Mucosa of gallbladder (tissue), 1 donor: ENCODE results near the gene VPS33A. TPM values are rescaled to one million over a fixed set of nuclear protein-coding genes. Genes with fewer than 3 reads are reported as not detected.
"Not testable (repeated sequence)": the region's sequence is repeated elsewhere in the genome, so short reads cannot be mapped to it uniquely, and the experiment has no call there.

Source experiments
- DNase-seq: peaks from one replicate; pipeline ENCODE4 v3.0.0-alpha.2; 2020; ENCODE audit warnings: low spot score
- total RNA-seq: library from RNA; stranded (reverse); gene quantifications from one replicate; pipeline ENCODE4 v1.2.1, GENCODE V29; 2021
- donor health status: DM: no; HTN: no; CAD: no.

The VPS33A gene
- total RNA-seq: 18.7 TPM

DNA sequence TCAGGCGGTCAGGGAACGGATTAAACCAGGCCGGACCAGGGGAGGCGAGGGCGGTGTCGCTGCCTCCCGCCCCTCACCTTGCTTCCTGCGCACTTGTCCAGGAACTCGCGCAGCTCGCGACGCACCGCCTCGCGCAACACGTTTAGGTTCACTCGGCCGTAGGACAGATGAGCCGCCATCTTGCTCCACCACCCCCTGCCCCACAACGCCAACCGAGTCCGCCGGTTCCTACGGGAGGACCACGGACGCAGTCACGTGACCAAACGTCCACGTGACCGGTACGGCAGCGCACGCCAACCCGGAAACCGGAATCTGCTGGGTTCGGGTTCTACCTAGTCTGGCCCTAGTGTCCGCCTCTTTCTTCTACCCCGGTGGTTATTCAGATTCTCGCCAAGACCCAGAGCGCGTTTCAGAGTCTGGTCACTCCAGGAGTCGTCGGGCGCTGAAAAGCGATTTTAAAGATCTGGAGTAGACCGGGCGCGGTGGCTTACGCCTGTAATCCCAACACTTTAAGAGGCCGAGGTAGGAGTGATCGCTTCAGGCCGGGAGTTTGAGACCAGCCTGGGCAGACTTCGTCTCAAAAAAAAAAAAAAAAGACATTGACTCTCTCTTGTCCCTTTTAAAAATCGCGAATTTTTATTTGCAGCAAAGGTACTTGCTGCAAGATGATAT lies at the start of gene VPS33A:
Gene VPS33A (minus strand): TSS at position 265 of the 672 bp plus-strand sequence. CDS start 86 bp downstream, at position 179.
- DNase-seq: peak; percentile 98

DNA sequence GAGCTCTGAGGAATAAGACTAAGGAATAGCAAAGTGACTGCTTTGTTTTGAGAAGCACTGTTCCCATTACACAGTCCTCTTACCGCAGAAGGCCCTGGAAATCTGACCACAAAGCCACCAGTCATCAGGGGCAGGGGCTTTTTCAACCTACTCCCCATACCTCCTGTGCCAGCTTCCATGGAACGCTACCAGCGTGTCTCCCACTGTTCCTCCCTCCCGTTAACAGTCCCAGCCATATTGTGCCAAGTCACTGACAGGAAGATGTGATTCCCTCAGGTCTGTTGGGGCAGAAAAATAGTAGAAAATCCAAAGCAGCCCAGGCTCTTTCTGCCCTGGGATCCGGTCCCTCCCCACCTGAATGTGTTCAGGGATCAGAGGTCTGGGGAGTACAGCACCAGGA lies 46.6 kb upstream of the VPS33A start:
- no peak for DNase-seq

DNA sequence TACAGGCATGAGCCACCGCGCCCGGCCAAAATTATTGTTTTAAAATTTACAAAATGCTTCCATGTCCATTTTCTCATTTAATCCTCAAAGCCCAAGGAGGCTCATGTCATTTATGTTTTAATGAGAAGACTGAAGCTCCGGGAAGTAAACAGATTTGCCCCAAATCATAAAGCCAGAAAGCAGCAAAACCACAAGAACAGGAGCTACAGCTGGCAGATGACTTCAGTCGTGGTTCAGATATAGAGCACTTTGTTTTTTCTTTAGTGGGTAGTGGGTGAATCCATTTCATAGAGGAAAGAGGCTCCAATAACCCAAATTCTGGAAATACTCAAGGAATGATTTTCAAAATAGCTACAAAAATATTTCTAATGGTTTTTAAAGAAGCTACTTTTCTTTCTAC lies 45.4 kb upstream of the VPS33A start:
- no peak for DNase-seq

DNA sequence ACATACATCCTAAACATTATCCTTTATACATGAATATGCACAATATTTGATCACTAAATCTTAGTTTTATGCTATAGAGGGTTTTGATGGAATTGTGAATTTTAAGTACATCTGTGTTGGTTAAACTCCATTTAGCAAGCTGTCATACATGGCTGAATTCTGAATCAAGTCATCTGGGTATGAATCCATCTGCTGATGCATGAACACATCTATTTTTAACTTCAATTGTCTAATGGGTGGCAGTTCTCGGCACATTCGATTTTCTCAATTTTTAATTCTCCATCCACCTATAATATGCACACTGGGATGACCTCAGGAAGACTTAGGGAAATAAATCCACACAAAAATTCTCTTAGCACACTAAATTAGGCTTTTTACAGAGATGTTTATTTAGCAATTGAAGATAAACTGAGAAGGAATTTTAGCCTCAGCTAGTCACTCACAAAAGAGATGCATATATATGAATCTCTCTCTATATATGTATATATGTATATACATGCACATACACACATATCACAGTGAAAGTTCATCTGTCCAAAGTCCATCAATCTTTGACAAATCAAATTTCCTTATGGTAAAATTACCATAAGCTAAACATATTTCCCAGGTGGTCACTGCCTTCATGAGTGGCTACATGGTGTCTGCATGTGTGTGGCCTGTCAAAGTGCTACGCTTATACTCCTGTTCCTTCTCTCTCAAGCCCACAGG lies 44.5 kb upstream of the VPS33A start:
- DNase-seq: no peak

DNA sequence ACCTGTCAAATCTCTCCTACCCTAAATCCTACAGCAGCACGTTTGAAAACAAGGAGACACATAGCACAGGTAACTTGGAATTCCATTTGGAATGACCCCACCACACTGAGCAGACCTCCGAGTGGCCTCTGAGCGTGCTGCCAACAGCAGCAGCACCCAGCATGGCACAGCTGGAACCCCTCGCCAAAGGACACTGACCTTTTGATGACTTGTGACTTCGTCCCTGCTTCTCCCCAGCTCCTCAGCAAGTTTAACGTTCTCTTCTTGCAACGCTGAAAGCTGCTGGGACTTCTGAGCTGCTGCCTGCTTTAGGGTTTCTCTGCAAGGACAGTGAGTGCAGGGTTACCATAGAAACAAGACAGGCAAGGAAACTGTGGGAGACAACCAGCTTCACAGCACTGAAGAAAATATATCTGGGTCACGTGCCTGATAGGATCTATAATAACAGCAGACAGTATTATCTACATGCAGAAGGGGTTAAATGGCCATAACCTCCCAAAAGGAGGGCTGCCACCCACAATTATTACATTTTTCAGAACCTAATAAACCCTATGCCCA lies 43.3 kb upstream of the VPS33A start:
- no peak for DNase-seq

DNA sequence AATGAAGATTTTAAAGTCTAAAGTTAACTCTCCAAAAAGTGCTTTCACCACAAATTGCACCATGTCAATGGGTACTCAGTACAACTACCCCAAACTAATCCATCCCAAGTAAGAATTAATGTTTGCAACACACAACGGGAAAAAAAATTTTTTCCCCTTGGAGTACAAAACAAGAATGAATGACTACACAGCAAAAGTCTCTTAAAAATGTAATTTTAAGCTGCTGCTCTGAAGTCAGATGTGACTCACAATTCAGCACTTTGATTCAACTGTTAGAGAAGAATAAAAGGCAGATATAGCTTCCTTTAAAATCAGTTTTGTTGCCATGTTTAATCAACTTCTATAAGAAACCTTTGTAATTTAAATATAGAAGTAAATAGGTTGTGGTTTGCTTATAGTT lies 42.5 kb upstream of the VPS33A start:
- no peak for DNase-seq

DNA sequence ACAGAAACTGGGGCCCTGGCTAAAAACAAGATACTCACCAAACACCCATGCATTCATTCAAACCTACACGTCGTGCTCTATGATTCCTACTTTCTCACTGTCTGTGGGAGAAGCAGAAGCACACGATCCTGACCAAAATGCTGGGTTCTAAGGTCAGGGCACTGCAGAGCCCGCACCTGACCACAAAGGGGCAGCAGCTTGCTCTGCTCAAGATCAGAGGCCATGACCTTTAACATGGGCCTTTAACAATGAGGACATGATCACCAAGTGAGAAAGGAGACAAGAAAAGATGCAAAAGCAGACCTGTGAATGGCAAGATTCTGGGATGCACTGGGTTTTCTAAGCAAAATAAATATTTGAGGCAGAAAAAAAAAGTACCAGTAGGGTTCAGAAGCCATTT lies 40.1 kb upstream of the VPS33A start:
- DNase-seq: no peak

DNA sequence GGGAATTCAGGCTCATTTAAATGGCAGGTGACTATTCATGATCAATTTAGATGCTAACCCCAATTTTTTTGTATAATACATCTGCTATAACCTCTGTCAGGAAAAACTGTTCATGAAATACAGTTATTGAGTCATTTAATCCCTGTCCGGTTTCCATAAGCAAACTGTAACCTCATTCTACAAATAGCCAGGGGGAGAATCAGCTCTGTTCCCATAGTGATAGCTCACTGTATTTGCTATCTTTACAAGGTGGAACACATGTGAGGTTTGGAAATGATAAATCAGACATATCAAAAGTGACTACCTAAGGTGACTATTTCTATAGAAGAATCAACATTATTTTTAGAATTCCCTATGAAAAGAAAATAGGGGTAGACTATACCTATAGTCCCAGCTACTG lies 38.6 kb upstream of the VPS33A start:
- no peak for DNase-seq

DNA sequence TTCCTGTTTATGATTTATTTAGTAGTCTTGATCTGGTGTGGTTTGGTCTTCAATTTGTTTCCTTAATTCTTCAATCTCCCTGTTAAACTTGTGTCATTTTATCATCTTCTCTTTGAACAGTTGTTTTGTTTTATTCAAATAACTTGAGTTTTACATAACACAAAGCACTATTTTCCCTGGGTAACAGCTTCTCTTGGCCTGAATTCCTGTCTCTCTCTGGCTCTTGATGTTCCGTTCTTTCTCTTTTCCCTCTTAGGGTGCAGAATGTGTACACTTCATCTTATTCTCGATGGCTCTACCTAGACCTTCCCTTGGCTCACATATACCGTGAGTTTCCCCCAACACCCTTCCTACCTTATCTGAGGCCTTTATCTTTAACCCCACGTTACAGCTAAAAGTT lies 36.8 kb upstream of the VPS33A start:
- no peak for DNase-seq

DNA sequence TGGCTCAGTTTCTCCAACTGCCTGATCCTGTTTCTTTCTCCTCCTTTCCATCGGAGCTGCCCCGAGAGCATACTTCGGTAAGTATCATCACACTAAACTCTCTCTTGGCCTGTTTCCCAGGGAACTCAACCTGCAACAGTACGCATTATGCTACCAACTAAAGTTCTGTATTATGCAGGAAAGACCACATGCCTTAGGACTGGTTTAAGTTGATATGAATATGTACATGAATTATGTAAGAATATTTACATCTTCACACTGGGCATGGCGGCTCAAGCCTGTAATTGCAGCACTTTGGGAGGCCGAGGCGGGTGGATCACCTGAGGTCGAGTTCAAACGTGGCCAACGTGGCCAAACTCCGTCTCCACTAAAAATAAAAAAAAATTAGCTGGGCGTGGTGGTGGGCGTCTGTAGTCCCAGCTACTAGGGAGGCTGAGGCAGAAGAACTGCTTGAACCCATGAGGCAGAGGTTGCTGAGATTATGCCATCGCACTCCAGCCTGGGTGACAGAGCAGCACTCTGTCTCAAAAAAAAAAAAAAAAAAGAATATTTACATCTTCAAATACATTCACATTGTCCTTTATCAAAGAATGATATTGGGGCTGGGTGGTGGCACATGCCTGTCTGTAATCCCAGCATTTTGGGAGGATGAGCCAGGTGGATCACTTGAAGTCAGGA lies 31.9 kb upstream of the VPS33A start:
- DNase-seq: no peak

DNA sequence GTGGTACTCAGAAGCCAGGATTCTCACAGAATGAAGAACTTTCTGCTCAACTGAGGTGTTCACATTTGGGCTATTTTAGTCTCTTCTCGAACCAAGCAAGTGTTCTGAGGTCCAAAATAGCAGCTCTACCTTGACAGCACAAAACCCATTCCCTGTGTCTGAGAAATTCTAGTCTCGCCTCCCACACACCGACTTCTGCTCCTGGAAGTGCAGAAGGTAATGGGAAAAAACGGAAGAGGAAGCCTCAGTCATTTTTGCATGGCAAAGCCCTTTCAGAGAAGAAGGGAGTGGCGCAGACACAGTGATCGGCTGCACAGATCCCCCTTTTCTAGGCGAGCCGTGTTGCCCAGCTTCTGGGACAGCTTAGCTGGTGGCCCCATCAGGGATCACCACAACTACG lies 31.2 kb upstream of the VPS33A start:
- DNase-seq: no peak

DNA sequence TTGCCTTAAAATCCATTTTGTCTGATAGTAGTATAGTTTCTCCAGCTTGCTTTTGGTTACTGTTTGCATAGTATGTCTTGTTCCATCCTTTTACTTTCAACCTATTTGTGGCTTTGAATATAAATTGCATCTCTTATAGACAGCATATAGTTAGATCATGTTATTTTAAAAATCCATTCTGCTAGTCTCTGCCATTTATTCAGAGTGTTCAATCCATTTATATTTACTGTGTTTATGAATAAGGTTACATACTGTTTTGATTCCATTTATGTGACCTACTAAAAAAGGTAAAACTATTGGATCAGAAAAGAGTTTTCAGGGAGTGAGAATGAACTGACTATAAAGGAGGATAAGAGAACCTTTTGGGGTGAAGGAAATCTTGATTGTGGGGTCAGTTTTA lies 29.6 kb upstream of the VPS33A start:
- DNase-seq: no peak

DNA sequence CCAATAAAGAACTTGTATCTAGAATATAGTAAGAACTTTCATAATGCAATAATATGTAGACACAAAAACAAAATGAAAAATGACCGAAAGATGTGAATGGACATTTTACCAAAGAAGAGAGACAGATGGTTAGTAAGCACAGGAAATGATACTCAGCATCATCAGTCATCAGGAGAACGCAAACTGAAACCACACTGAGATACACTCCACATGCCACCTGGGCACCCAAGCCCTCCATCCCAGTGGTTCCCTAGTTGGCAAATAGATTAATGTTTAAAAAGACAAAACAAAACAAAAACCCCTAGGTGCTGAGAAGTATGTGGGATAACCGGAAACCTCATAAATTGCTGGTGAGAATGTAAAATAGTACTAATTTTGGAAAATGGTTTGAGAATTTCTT lies 26.8 kb upstream of the VPS33A start:
- no peak for DNase-seq

DNA sequence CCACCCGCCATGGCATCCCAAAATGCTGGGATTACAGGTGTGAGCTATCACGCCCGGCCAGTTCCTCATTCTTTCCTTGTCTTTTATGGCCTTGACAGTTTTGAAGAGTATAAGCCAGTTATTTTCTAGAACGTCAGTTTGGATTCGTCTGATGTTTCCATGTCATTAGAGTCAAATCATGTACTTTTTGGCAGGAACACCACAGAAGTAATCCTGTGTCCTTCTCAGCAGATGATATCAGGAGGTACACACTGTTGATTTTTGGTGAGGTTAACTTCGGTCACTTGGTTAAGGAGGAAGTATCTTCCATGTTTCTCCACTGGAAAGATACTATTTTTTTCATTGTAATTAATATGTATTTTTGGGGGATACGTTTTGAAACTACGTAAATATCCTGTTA lies 25.1 kb upstream of the VPS33A start:
- DNase-seq: no peak

DNA sequence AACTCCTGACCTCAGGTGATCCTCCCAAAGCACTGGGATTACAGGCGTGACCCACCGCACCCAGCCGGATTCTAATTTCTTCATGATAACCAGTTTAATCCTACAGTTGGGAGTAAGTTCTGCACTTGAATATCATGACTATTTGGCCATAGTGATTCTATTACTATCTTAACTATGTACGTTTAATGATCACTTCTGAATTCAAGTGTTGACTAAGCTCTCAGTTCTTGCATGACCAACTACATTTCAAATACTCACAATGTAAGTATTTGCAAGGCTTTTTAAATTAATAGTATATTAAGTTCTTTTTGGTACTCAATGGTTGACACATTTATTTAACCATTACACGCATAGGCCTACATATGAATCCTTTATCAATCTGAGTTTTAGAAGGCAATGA lies 17.4 kb upstream of the VPS33A start:
- DNase-seq: no peak

DNA sequence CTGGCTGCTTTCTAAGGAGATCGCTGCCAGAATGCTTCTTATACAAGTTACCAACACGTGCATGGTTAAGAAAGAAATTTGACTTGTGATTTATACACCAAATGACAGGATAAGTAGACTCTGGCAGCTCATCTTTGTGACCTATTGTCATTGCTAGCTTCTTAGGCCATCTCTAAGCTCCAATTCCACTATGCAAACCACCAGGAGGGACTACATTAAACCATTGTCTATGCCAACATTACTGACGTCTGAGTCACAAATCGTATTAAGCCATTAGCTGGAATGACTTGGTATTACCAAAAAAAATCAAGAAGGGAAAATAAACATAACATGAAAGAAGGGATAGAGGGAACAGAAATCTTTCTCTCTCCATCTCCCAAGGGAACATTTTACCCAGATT lies 15.8 kb upstream of the VPS33A start:
- no peak for DNase-seq

DNA sequence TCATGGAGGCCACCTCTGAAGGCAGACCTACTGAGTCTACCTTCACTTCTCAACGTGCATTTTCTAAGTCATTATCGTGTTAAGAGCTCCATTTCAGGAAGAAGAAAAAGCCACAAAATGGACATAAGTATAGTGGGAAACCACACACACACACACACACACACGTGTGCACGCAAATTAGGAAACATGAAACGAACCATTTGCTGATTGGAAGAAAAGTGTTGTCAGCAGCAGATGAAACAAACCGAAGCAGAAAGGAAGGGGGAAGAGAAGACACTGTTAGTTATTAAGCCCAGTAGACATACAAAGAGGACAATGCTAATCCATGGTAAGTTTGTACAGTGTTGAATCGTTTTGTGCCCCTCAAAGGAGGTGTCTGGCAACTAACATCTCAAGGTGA lies 9.9 kb upstream of the VPS33A start:
- no peak for DNase-seq

DNA sequence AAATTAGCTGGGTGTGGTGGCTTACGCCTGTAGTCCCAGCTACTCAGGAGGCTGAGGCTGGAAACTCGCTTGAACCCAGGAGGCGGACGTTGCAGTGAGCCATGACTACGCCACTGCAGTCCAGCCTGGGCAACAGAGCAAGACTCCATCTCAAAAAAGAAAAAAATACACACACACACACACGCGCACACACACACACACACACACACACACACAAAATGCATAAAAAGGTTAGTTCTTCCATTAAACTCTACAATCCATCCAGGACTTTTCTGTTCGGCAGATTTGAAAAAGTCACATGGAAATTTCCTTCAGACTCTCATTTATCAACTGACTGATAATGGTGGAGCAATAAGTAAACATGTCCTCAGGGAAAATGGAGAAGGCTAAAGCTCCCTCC lies 9.2 kb upstream of the VPS33A start:
- no peak for DNase-seq

DNA sequence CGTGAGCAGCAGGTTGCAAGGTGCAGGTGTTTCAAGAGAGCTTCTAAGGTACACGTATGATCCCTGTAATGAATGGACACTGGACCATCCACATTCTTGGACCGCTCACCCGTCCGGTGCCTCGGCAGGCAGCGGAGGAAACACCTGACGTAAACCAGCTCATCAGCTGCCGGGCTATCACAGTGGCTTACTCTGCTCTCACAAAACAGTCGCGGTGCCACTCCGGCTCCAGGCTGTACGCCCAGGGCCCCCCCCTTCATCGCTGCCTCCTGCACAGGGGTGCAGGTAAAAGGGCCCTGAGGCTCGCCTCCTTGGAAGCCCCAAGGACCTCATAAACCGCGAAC lies 436 bp downstream of the VPS33A start:
- DNase-seq: no peak

DNA sequence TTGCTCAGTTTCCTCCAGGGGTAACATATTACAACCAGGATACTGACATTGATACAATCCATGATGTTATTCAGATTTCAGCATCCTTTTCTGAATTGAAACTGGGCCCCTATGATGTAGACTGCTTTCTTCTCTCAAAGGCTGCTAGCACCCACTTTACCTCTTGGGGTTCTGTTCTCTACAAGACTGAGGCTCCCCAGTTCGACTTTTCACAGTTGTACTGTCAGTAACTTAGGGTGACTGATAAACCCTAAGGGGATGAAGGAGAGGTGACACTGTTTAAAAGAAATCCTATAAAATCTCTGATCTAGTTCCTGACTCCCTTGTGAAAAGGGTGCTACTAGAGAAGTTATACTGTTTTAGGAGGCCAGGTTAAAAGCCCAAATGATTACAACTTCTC lies 818 bp downstream of the VPS33A start:
- DNase-seq: no peak

DNA sequence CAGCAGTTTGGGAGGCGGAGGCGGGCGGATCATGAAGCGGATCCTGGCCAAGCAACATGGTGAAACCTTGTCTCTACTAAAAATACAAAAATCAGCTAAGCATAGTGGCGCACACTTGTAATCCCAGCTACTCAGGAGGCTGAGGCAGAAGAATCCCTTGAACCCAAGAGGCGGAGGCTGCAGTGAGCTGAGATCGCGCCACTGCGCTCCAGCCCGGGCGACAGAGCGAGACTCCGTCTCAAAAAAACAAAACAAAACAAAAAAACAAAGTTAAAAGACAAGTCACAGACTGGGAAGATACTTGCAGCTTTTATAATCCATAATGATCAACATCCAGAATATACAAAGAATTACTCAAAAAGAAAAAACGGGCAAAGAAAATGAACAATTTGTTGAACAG lies 5.6 kb downstream of the VPS33A start:
- DNase-seq: not testable (repeated sequence)

DNA sequence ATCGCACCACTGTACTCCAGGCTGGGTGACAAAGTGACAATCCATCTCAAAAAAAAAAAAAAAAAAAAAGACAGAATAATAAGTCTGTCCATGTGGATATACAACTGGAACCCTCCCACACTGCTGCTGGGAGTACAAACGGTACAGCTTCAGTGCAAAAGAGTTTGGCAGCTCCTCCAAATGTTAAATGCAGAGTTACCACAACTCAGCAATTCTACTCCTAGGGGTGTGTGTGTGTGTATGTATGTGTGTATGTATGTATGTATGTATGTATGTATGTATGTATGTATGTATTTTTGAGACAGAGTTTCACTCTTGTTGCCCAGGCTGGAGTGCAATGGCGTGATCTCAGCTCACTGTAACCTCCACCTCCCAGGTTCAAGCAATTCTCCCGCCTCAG lies 7.4 kb downstream of the VPS33A start:
- not testable (repeated sequence) for DNase-seq

DNA sequence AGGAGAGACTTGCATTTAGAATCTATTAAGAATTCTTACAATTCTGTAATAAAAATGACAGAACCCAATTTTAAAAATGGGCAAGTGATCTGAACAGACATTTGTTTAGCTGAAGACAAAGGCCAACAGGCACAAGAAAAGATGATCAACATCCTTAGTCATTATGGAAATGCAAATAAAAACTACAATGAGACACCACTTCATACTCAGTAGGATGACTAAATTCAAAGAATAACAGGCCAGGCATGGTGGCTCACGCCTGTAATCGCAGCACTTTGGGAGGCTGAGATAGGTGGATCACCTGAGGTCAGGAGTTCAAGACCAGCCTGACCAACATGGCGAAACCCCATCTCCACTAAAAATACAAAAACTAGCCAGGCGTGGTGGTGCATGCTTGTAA lies 7.8 kb downstream of the VPS33A start:
- DNase-seq: not testable (repeated sequence)
